HG02840 (cell line): ENCODE results near the gene PIK3R5.

Source experiments
- ATAC-seq: cut with Tn5 transposase; IDR thresholded peaks from one replicate; pipeline ENCODE4 v1.9.1; 2021; ENCODE audit warnings: mild to moderate bottlenecking, moderate library complexity, moderate number of reproducible peaks; ENCODE audit not compliant: unreplicated experiment, low FRiP score

Gene PIK3R5

GRCh38 chr17:8837563-8838075 is 127.9 kb downstream of the PIK3R5 start:
- no peak for ATAC-seq

DNA sequence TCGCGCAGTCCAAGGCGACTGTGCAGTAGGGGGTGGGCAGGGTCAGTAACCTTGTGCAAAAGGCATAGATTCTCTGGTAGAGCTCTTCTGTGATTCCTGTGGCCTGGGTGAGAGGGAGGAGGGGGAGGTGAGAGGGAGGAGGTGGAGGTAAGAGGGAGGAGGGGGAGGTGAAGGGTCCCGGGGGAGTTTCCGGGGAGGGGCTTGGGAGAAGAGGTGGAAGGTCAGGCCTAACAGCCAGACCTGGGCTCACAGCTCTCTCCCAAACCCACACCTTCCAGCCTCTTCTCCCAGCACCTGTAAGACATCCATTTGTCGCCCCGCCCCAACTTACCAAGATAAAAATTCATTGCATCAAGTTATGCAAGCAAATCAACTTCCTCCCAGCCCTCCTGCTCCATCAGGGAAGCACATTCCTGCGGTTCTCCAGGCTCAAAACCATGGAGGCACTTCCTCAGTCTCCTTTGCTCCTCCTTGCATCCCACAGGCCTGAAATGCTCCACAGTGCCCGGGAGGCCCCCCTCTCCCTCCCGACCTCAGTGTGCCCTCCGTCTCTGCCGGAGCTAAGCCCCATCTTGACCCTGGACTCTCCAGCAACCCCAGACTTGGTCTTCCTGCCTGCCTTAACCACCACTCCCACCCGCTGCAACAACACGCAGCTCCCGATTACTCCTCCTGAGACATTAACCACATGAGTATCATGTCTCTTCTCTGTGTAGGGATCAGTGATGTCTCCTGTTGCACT is 128.5 kb downstream of the PIK3R5 start:
- ATAC-seq: no peak

- no peak for ATAC-seq
These were observed 129.7 kb downstream of the PIK3R5 start for GRCh38 chr17:8835631-8836364.

DNA sequence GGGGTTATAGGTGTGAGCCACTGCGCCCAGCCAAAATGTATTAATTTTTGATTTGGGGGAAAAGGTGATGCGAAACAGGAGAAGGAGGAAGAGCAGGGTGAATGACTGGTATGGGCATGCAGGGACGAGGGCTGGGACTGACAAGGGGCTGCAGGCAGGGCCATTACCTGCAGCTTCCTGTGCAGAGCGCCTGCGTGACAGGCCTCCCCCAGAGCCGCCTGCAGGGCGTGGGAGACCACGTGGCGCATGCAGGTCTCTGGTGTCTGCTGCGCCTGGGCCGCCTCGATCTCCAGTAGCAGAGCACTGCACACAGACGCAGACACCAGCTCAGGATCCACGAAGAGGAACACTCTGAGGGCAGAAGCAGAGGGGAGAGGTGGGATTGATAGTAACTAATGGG is 130.4 kb downstream of the PIK3R5 start:
- ATAC-seq: no peak

- no peak for ATAC-seq
These were observed 132.7 kb downstream of the PIK3R5 start for GRCh38 chr17:8832711-8833352.

DNA sequence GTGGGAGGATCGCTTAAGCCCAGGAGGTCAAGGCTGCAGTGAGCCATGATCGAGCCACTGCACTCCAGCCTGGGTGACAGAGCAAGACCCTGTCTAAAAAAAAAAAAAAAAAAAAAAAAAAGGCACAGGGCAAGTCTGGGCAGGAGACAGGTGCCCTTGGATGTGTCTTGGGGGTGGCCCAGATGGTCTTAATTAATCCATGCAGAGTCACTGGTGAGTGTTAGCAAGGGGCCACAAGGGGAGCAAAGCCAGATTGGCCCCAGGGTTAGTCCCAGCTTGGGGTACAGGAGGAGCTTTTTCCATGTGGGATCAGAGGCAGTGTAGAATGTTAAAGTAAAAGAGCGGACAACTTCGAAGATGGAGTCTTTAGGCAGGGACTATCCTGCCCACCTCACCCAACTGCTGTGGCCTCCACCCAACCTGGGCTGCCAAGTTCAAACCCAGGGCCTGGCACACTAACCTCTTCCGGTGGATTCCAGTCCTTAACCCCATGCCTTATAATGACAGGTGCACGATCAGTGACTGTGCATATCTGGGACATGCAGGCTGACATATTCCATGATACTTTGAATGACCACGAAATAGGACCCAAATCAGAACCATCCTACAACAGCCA is 134.2 kb downstream of the PIK3R5 start:
- no peak for ATAC-seq

DNA sequence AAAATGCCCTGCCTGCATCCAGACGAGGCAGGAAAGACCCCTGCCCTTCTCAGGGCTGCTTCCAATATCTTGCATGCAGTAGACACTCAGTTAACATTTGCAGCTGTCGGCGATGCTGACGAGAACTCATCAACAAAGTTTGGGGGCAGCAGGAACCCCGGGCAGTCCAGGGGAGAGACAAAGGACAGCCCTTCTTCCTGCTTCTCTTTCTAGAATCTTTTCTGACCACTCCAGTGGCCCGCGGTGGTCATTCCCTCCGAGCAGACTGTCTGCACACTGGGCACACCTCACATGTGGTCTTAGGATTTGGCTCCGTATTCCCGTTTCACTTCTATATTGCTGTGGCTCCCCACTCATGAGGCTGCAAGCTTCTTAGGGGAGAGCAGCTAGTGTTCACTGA is 135.4 kb downstream of the PIK3R5 start:
- no peak for ATAC-seq

GRCh38 chr17:8829036-8829941 is 136.2 kb downstream of the PIK3R5 start:
- no peak for ATAC-seq
